ENCODE results near the gene YES1.

YES1 gene

GRCh38 chr18:811892-812375, at the start of gene YES1:
Gene YES1 (minus strand): TSS chr18:812242. CDS start chr18:756827, 55,415 bp downstream.
- in situ Hi-C loops (cut with HindIII; ENCODE audit: low sequenced_read_pairs), result no loop called here
- H3K4me3 ChIP-seq (ENCODE audit: low read depth, low read length), result peak within 1 kb of the TSS; percentile 98
- DNase-seq (ENCODE audit: low read depth, low spot score), result no peak
- no peak for TF ChIP-seq CTCF (IDR thresholded peaks at IDR 0.05; ENCODE audit: low read depth, low read length)

- no peak for TF ChIP-seq CTCF (IDR thresholded peaks at IDR 0.05; ENCODE audit: low read depth, low read length)
- DNase-seq (ENCODE audit: low read depth, low spot score), result no peak
- in situ Hi-C loops (cut with HindIII; ENCODE audit: low sequenced_read_pairs), result no loop called here
- no peak overlapping the region for H3K4me3 ChIP-seq (ENCODE audit: low read depth, low read length)
Observed at GRCh38 chr18:857986-858385, 45.9 kb upstream of the YES1 start.

- TF ChIP-seq CTCF (IDR thresholded peaks at IDR 0.05; ENCODE audit: low read depth, low read length), result no peak
- in situ Hi-C loops (cut with HindIII; ENCODE audit: low sequenced_read_pairs), result no loop called here
- no peak for DNase-seq (ENCODE audit: low read depth, low spot score)
- no peak overlapping the region for H3K4me3 ChIP-seq (ENCODE audit: low read depth, low read length)
Observed at GRCh38 chr18:853471-853870, 41.4 kb upstream of the YES1 start.

- no peak for DNase-seq (ENCODE audit: low read depth, low spot score)
- H3K4me3 ChIP-seq (ENCODE audit: low read depth, low read length), result no peak overlapping the region
- no peak for TF ChIP-seq CTCF (IDR thresholded peaks at IDR 0.05; ENCODE audit: low read depth, low read length)
- in situ Hi-C loops (cut with HindIII; ENCODE audit: low sequenced_read_pairs), result no loop called here
Observed at GRCh38 chr18:850960-851359, 38.9 kb upstream of the YES1 start.

GRCh38 chr18:849021-849420, 37.0 kb upstream of the YES1 start:
- DNase-seq (ENCODE audit: low read depth, low spot score), result no peak
- TF ChIP-seq CTCF (IDR thresholded peaks at IDR 0.05; ENCODE audit: low read depth, low read length), result no peak
- no peak overlapping the region for H3K4me3 ChIP-seq (ENCODE audit: low read depth, low read length)
- in situ Hi-C loops (cut with HindIII; ENCODE audit: low sequenced_read_pairs), result no loop called here

- no peak overlapping the region for H3K4me3 ChIP-seq (ENCODE audit: low read depth, low read length)
- no peak for TF ChIP-seq CTCF (IDR thresholded peaks at IDR 0.05; ENCODE audit: low read depth, low read length)
- in situ Hi-C loops (cut with HindIII; ENCODE audit: low sequenced_read_pairs), result no loop called here
- no peak for DNase-seq (ENCODE audit: low read depth, low spot score)
Observed at GRCh38 chr18:848062-848861, 36.2 kb upstream of the YES1 start.

All from astrocyte of the spinal cord (primary cell).